PC-3 (cell line): Measurements from ENCODE around the gene TMEM215. TPM values are rescaled to one million over a fixed set of nuclear protein-coding genes. Genes with fewer than 3 reads are reported as not detected.

Experiments used
- ATAC-seq: fragments of 200-7000 bp; cut with Tn5 transposase; 2 replicates; pipeline ENCODE4 v1.9.1; 2020; ENCODE audit warnings: mild to moderate bottlenecking, moderate library complexity
- BruUV-seq: library from RNA; stranded (reverse); fragments of 400-500 nt; replicated peaks from 2 replicates; lab custom pipeline; 2021; lab: Mats Ljungman, UMichigan
- CTCF ChIA-PET: fragments of 300-600 bp; sonication (Branson Sonifier 250); formaldehyde crosslinking; loops from one replicate; lab custom pipeline; 2022; ENCODE audit warnings: antibody characterized with exemption; lab: Charles Lee
- POLR2A ChIA-PET: fragments of 300-600 bp; sonication (Branson Sonifier 250); formaldehyde crosslinking; loops from one replicate; lab custom pipeline; 2022; ENCODE audit warnings: antibody characterized with exemption; ENCODE audit not compliant: unreplicated experiment; lab: Charles Lee
- DNase-seq: peaks from one replicate; pipeline ENCODE4 v3.0.0-alpha.2; 2015
- H2AFZ ChIP-seq: fragments of 300-600 bp; sonication (generic); 2 replicates; pipeline ENCODE4 v1.6.0; 2016; ENCODE audit warnings: antibody characterized with exemption, low read length
- H3F3A ChIP-seq: fragments of 300-600 bp; sonication (generic); one replicate; pipeline ENCODE4 v1.6.0; 2017; ENCODE audit warnings: antibody characterized with exemption, low read length, control low read depth, mild to moderate bottlenecking; ENCODE audit not compliant: unreplicated experiment
- H3K27ac ChIP-seq: fragments of 300-600 bp; sonication (generic); 2 replicates; pipeline ENCODE4 v1.5.1; 2016; ENCODE audit warnings: mild to moderate bottlenecking, low read length
- H3K27me3 ChIP-seq: fragments of 300-600 bp; sonication (generic); 2 replicates; pipeline ENCODE4 v1.6.1; 2016; ENCODE audit warnings: low read length, mixed read lengths
- H3K36me3 ChIP-seq: fragments of 300-600 bp; sonication (generic); 2 replicates; pipeline ENCODE4 v1.6.1; 2016; ENCODE audit warnings: low read depth, mixed run types, low read length, mixed read lengths
- H3K4me1 ChIP-seq: fragments of 300-600 bp; sonication (generic); 2 replicates; pipeline ENCODE4 v1.5.1; 2016; ENCODE audit warnings: low read length; ENCODE audit not compliant: insufficient read depth
- H3K4me2 ChIP-seq: fragments of 300-600 bp; sonication (generic); 2 replicates; pipeline ENCODE4 v1.6.0; 2016; ENCODE audit warnings: low read length
- H3K4me3 ChIP-seq: fragments of 300-600 bp; sonication (generic); 2 replicates; pipeline ENCODE4 v1.5.1; 2016; ENCODE audit warnings: mild to moderate bottlenecking, low read length, mixed read lengths
- H3K79me2 ChIP-seq: fragments of 300-600 bp; sonication (generic); 2 replicates; pipeline ENCODE4 v1.6.1; 2017; ENCODE audit warnings: low read length, mixed read lengths
- H3K9ac ChIP-seq: fragments of 300-600 bp; sonication (generic); 2 replicates; pipeline ENCODE4 v1.6.0; 2016; ENCODE audit warnings: mild to moderate bottlenecking, low read length
- H3K9me2 ChIP-seq: fragments of 300-600 bp; sonication (generic); replicated peaks from 2 replicates; pipeline ENCODE4 v1.6.1; 2016; ENCODE audit warnings: mixed run types, low read length, mixed read lengths
- H3K9me3 ChIP-seq: fragments of 300-600 bp; sonication (generic); 2 replicates; pipeline ENCODE4 v1.6.1; 2016; ENCODE audit warnings: low read length, mixed read lengths
- H4K20me1 ChIP-seq: fragments of 300-600 bp; sonication (generic); 2 replicates; pipeline ENCODE4 v1.6.1; 2016; ENCODE audit warnings: low read length, mixed read lengths
- CTCF ChIP-seq: fragments of 300-600 bp; sonication (generic); conservative IDR thresholded peaks from 2 replicates; pipeline ENCODE4 v1.5.1; 2017; ENCODE audit warnings: antibody characterized with exemption, low read depth, mild to moderate bottlenecking, low read length
- EZH2 ChIP-seq: fragments of 300-600 bp; sonication (generic); IDR thresholded peaks from one replicate; pipeline ENCODE4 v1.6.1; 2017; ENCODE audit warnings: antibody characterized with exemption, mild to moderate bottlenecking, low read length; ENCODE audit not compliant: unreplicated experiment
- EZH2phosphoT487 ChIP-seq: fragments of 300-600 bp; sonication (generic); IDR thresholded peaks from 2 replicates; pipeline ENCODE4 v1.6.1; 2018; ENCODE audit warnings: mild to moderate bottlenecking, antibody characterized with exemption, low read length, borderline replicate concordance
- intact Hi-C: fragments of 100-400 bp; cut with micrococcal nuclease; formaldehyde crosslinking; loops from 2 replicates; pipeline ENCODE4 v1.9.0; 2023
- total RNA-seq: library from RNA; depleted of rRNA; stranded (reverse); fragments of >200 nt; gene quantifications from 2 replicates; pipeline ENCODE4 v1.2.3, GENCODE V29; 2014

TMEM215 gene
- total RNA-seq, 1 experiment from 2014 or later: not detected

GRCh38 chr9:32764139-32764538 lies 19.2 kb upstream of the TMEM215 start:
- Histone ChIP-seq H3F3A (no peaks in the 10 kb centered on the region), H3K9me2 (no peaks in the 10 kb centered on the region), H4K20me1 (no peaks in the 10 kb centered on the region), H3K36me3 (no peaks in the 10 kb centered on the region), H3K4me1 (no peaks in the 10 kb centered on the region), H3K9me3 (no peaks in the 10 kb centered on the region), H3K9ac (no peak overlapping the region), H3K4me2 (no peak overlapping the region), H3K27me3 (peaks cover 67% of the 10 kb centered on the region), H3K4me3 (no peak overlapping the region), H2AFZ (no peak overlapping the region), H3K79me2 (no peaks in the 10 kb centered on the region), H3K27ac (no peak overlapping the region)
- CTCF ChIA-PET: no interaction called here
- intact Hi-C loops: no loop called here
- POLR2A ChIA-PET: no interaction called here
- TF ChIP-seq CTCF: no peak
- TF ChIP-seq EZH2: no peak
- DNase-seq (no peak), ATAC-seq (no peak)
- BruUV-seq: no TSS peak

- Histone ChIP-seq H4K20me1 (no peaks in the 10 kb centered on the region), H3F3A (no peaks in the 10 kb centered on the region), H3K4me1 (no peaks in the 10 kb centered on the region), H3K9me2 (no peaks in the 10 kb centered on the region), H3K27ac (no peak overlapping the region), H3K79me2 (no peaks in the 10 kb centered on the region), H3K27me3 (peaks cover 21% of the 10 kb centered on the region), H2AFZ (no peak overlapping the region), H3K4me2 (no peak overlapping the region), H3K9ac (no peak overlapping the region), H3K36me3 (no peaks in the 10 kb centered on the region), H3K4me3 (no peak overlapping the region), H3K9me3 (no peaks in the 10 kb centered on the region)
- DNase-seq (no peak), ATAC-seq (no peak)
- intact Hi-C loops: no loop called here
- POLR2A ChIA-PET: no interaction called here
- no peak for TF ChIP-seq EZH2
- no peak for TF ChIP-seq CTCF
- no peak for TF ChIP-seq EZH2phosphoT487
- BruUV-seq: no TSS peak
- CTCF ChIA-PET: no interaction called here
These were observed 8.1 kb upstream of the TMEM215 start for GRCh38 chr9:32775283-32775682.

- no peak overlapping the region for H3K4me3 ChIP-seq
- ATAC-seq: no peak
- H3K27me3 ChIP-seq: peaks cover 26% of the 10 kb centered on the region
- no peak overlapping the region for H3K4me2 ChIP-seq
- no peaks in the 10 kb centered on the region for H3K9me3 ChIP-seq
- CTCF ChIA-PET: no interaction called here
- intact Hi-C loops: no loop called here
- BruUV-seq: no TSS peak
- H3K4me1 ChIP-seq: no peaks in the 10 kb centered on the region
- H3K79me2 ChIP-seq: no peaks in the 10 kb centered on the region
- no peaks in the 10 kb centered on the region for H3K9me2 ChIP-seq
- no peaks in the 10 kb centered on the region for H3F3A ChIP-seq
- no peak overlapping the region for H3K27ac ChIP-seq
- H4K20me1 ChIP-seq: no peaks in the 10 kb centered on the region
- no peak for DNase-seq
- no peak for TF ChIP-seq CTCF
- no peak for TF ChIP-seq EZH2phosphoT487
- no peak for TF ChIP-seq EZH2
- no peaks in the 10 kb centered on the region for H3K36me3 ChIP-seq
- H3K9ac ChIP-seq: no peak overlapping the region
- POLR2A ChIA-PET: no interaction called here
- no peak overlapping the region for H2AFZ ChIP-seq
These were observed 7.1 kb upstream of the TMEM215 start for GRCh38 chr9:32776201-32776600.
